Measurements from ENCODE around the gene PTPRN2. TPM values are rescaled to one million over a fixed set of nuclear protein-coding genes. Genes with fewer than 3 reads are reported as not detected.

The PTPRN2 gene
- total RNA-seq, 2 experiments from 2014 or later: 0.70 TPM; not detected in 1

DNA sequence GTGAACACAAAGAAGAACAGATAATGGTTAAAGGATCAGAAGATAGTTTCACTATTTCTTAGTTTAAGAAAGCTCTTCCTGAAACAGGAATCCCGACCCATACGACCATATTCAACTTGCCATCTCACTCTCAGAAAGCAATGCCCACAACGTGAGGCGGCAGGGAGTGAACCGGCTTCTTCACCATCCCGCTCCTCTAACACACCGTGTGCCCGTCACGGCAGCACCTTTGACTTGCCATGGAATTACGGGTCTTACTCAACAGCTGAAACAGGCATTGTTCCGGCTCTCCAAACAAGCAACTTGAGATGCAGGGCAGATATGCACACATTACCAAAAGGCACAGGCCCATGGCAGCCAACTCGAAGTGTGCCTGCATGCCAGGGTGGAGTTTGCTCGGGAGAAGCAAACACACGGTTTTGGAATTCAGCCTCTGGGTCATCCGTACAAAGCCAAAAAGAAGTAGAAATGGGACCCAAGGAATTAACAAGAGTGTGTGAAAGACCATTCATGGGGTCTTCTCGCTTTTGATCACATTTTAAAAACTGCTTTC, 957.2 kb downstream of the PTPRN2 start:
- intact Hi-C loops (cut with micrococcal nuclease; ENCODE audit: unreplicated experiment): no loop called here
- no peaks in the 10 kb centered on the region for H3K79me2 ChIP-seq (ENCODE audit: insufficient read depth, low read depth, low read length)
- no peaks in the 10 kb centered on the region for H3K4me1 ChIP-seq (ENCODE audit: insufficient read depth, low read length, poor library complexity, severe bottlenecking)
- H3K9me3 ChIP-seq (ENCODE audit: low read length): no peaks in the 10 kb centered on the region
- no peaks in the 10 kb centered on the region for H3K9me2 ChIP-seq (ENCODE audit: insufficient read depth, low read length)
- H3K27ac ChIP-seq (ENCODE audit: low read depth, low read length, poor library complexity, severe bottlenecking): no peak overlapping the region
- no peak for DNase-seq (ENCODE audit: low spot score)
- no peak overlapping the region for H2AFZ ChIP-seq (ENCODE audit: low read length)
- no peak overlapping the region for H3K4me3 ChIP-seq (ENCODE audit: low read depth, low read length, poor library complexity, severe bottlenecking)
- BruUV-seq (replicated peaks): no TSS peak
- TF ChIP-seq, protein P1, sequence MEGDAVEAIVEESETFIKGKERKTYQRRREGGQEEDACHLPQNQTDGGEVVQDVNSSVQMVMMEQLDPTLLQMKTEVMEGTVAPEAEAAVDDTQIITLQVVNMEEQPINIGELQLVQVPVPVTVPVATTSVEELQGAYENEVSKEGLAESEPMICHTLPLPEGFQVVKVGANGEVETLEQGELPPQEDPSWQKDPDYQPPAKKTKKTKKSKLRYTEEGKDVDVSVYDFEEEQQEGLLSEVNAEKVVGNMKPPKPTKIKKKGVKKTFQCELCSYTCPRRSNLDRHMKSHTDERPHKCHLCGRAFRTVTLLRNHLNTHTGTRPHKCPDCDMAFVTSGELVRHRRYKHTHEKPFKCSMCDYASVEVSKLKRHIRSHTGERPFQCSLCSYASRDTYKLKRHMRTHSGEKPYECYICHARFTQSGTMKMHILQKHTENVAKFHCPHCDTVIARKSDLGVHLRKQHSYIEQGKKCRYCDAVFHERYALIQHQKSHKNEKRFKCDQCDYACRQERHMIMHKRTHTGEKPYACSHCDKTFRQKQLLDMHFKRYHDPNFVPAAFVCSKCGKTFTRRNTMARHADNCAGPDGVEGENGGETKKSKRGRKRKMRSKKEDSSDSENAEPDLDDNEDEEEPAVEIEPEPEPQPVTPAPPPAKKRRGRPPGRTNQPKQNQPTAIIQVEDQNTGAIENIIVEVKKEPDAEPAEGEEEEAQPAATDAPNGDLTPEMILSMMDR (conservative IDR thresholded peaks at IDR 0.05; ENCODE audit: low read length): no peak
- TF ChIP-seq EZH2phosphoT487 (IDR thresholded peaks at IDR 0.05; ENCODE audit: borderline replicate concordance, low read depth, low read length): no peak
- H3K36me3 ChIP-seq (ENCODE audit: insufficient read depth, low read length): no peaks in the 10 kb centered on the region
- H4K20me1 ChIP-seq (ENCODE audit: insufficient read depth, low read length): no peaks in the 10 kb centered on the region
- CTCF ChIA-PET (ENCODE audit: unreplicated experiment): no interaction called here
- POLR2A ChIA-PET: no interaction called here
- H3K4me2 ChIP-seq (ENCODE audit: low read length): no peak overlapping the region

DNA sequence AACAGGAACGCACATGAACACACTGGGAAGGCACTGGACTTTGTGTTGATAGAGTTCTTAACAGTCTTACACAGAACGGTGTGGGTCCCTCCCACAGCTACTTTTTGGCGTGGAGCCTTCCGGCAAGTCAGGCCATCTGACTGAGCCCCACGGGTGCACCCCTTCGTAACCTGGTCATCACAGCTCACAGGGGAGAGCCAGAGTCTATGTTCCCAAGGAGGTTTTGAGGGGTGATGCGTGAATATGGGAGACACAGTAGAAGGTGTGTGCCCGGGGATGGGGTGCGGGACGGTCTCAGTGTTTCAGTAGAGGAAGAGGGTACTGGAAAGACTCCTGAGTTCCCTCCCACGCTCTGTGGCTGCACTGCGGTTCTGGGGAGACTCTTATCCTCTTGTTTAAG, 959.2 kb downstream of the PTPRN2 start:
- no peaks in the 10 kb centered on the region for H3K9me2 ChIP-seq (ENCODE audit: insufficient read depth, low read length)
- H3K9me3 ChIP-seq (ENCODE audit: low read length): no peaks in the 10 kb centered on the region
- no peak for TF ChIP-seq EZH2phosphoT487 (IDR thresholded peaks at IDR 0.05; ENCODE audit: borderline replicate concordance, low read depth, low read length)
- TF ChIP-seq, protein P1 (conservative IDR thresholded peaks at IDR 0.05; ENCODE audit: low read length): no peak
- no TSS peak for BruUV-seq (replicated peaks)
- no peaks in the 10 kb centered on the region for H3K4me1 ChIP-seq (ENCODE audit: insufficient read depth, low read length, poor library complexity, severe bottlenecking)
- no peak overlapping the region for H3K4me3 ChIP-seq (ENCODE audit: low read depth, low read length, poor library complexity, severe bottlenecking)
- ChIA-PET CTCF (ENCODE audit: unreplicated experiment) (no interaction called here), POLR2A (no interaction called here)
- H3K79me2 ChIP-seq (ENCODE audit: insufficient read depth, low read depth, low read length): no peaks in the 10 kb centered on the region
- H3K4me2 ChIP-seq (ENCODE audit: low read length): no peak overlapping the region
- no peaks in the 10 kb centered on the region for H3K36me3 ChIP-seq (ENCODE audit: insufficient read depth, low read length)
- no peak for DNase-seq (ENCODE audit: low spot score)
- H3K27ac ChIP-seq (ENCODE audit: low read depth, low read length, poor library complexity, severe bottlenecking): no peak overlapping the region
- no peaks in the 10 kb centered on the region for H4K20me1 ChIP-seq (ENCODE audit: insufficient read depth, low read length)
- intact Hi-C loops (cut with micrococcal nuclease; ENCODE audit: unreplicated experiment): no loop called here
- H2AFZ ChIP-seq (ENCODE audit: low read length): no peak overlapping the region

DNA sequence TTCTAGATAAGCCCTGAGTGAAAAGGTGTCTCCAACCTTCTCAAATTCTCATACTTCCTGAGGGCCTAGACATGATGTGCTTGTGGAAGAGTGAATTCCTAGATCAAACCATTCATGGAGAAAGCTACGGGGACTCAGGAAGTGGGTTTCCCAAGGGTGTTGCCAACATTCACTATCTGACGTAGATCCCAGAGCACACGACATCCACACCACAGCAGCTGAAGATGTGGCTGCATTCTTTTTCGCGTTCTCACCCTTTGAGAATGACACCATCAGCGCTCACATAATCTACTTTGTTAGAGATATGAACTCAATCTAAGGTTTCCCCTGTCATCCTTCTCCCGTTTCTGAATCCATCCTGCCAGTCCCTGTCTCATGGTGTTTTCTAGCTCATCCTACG, 960.0 kb downstream of the PTPRN2 start:
- Histone ChIP-seq H3K4me2 (ENCODE audit: low read length) (no peak overlapping the region), H3K9me2 (ENCODE audit: insufficient read depth, low read length) (no peaks in the 10 kb centered on the region), H3K4me3 (ENCODE audit: low read depth, low read length, poor library complexity, severe bottlenecking) (no peak overlapping the region), H3K36me3 (ENCODE audit: insufficient read depth, low read length) (no peaks in the 10 kb centered on the region), H3K9me3 (ENCODE audit: low read length) (no peaks in the 10 kb centered on the region), H3K79me2 (ENCODE audit: insufficient read depth, low read depth, low read length) (no peaks in the 10 kb centered on the region), H2AFZ (ENCODE audit: low read length) (no peak overlapping the region), H4K20me1 (ENCODE audit: insufficient read depth, low read length) (no peaks in the 10 kb centered on the region), H3K27ac (ENCODE audit: low read depth, low read length, poor library complexity, severe bottlenecking) (no peak overlapping the region), H3K4me1 (ENCODE audit: insufficient read depth, low read length, poor library complexity, severe bottlenecking) (no peaks in the 10 kb centered on the region)
- POLR2A ChIA-PET: no interaction called here
- CTCF ChIA-PET (ENCODE audit: unreplicated experiment): no interaction called here
- TF ChIP-seq EZH2phosphoT487 (IDR thresholded peaks at IDR 0.05; ENCODE audit: borderline replicate concordance, low read depth, low read length): no peak
- TF ChIP-seq, protein P1 (conservative IDR thresholded peaks at IDR 0.05; ENCODE audit: low read length): no peak
- DNase-seq (ENCODE audit: low spot score): no peak
- no TSS peak for BruUV-seq (replicated peaks)
- intact Hi-C loops (cut with micrococcal nuclease; ENCODE audit: unreplicated experiment): no loop called here

Measured in OCI-LY7 (cell line).